H1 (cell line): ENCODE data around the gene PIK3CG.

Experiments used
- E2F6 ChIP-seq: IDR thresholded peaks from 2 replicates; pipeline ENCODE4 v1.6.1; 2012; ENCODE audit warnings: inconsistent platforms
- POLR2A ChIP-seq, 2 experiments: IDR thresholded peaks; 1 replicate in 1 of 2; 2 replicates in 1 of 2; pipeline ENCODE4 v1.6.1; 2011; ENCODE audit warnings: low read depth in 2 of 2, low read length in 2 of 2, mild to moderate bottlenecking in 2 of 2; ENCODE audit errors: control extremely low read depth in 1 of 2
- POLR2AphosphoS5 ChIP-seq: IDR thresholded peaks from 2 replicates; pipeline ENCODE4 v1.6.1; 2011; ENCODE audit warnings: low read depth, low read length
- SIN3A ChIP-seq, 2 experiments: IDR thresholded peaks in 1 of 2; conservative IDR thresholded peaks in 1 of 2; 2 replicates each; pipeline ENCODE4 v1.6.1; 2011 to 2012; ENCODE audit warnings: low read length in 2 of 2, improper control_type of control experiment in 1 of 2, low read depth in 1 of 2, mild to moderate bottlenecking in 1 of 2
- ZNF274 ChIP-seq: IDR thresholded peaks from 2 replicates; pipeline ENCODE4 v1.7.0; 2012; ENCODE audit warnings: low read length, borderline replicate concordance; ENCODE audit errors: extremely low read depth
- TF ChIP-seq, protein P1 (sequence below), 3 experiments: IDR thresholded peaks; 1 replicate in 2 of 3; 2 replicates in 1 of 3; pipeline versions ENCODE4 v1.5.1 to v1.6.1; 2011; ENCODE audit warnings: low read length in 3 of 3, mild to moderate bottlenecking in 3 of 3, inconsistent platforms in 2 of 3, low read depth in 1 of 3, moderate library complexity in 1 of 3; ENCODE audit not compliant: insufficient read depth in 1 of 3; ENCODE audit errors: control extremely low read depth in 1 of 3

DNA sequence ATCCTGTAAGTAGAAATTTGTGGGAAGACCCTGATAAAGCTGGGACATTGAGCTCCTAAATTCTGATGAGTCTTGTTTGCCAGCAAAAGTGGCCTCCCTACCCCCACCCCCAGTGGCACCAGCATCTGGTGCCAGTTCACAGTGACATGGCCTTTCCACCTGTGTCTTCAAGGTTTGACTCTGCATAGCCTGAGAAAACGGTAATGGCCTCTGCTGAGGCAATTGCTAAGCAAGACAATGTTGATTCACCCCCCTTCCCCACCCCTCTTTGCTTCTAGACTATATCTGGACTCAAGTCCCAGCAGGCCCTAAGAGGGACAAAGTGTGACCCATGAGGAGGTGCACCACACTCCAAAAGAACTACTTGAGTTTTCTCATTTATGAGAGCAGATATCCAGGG is 48.0 kb upstream of the PIK3CG start:
- TF ChIP-seq E2F6 (no peak), ZNF274 (no peak), POLR2A (IDR thresholded peaks at IDR 0.05; ENCODE audit: control extremely low read depth in 1 of 2, low read depth in 2 of 2, low read length in 2 of 2) (no peak), POLR2AphosphoS5 (no peak), SIN3A (conservative IDR thresholded peaks at IDR 0.05 in 1 of 2, IDR thresholded peaks at IDR 0.05 in 1 of 2; ENCODE audit: low read depth in 1 of 2, low read length in 2 of 2) (no peak)
- TF ChIP-seq, protein P1, sequence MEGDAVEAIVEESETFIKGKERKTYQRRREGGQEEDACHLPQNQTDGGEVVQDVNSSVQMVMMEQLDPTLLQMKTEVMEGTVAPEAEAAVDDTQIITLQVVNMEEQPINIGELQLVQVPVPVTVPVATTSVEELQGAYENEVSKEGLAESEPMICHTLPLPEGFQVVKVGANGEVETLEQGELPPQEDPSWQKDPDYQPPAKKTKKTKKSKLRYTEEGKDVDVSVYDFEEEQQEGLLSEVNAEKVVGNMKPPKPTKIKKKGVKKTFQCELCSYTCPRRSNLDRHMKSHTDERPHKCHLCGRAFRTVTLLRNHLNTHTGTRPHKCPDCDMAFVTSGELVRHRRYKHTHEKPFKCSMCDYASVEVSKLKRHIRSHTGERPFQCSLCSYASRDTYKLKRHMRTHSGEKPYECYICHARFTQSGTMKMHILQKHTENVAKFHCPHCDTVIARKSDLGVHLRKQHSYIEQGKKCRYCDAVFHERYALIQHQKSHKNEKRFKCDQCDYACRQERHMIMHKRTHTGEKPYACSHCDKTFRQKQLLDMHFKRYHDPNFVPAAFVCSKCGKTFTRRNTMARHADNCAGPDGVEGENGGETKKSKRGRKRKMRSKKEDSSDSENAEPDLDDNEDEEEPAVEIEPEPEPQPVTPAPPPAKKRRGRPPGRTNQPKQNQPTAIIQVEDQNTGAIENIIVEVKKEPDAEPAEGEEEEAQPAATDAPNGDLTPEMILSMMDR (IDR thresholded peaks at IDR 0.05; ENCODE audit: control extremely low read depth in 1 of 3, insufficient read depth in 1 of 3, low read depth in 1 of 3, low read length in 3 of 3): no peak
